A549 (cell line): Measurements from ENCODE around the gene AFG3L2. TPM values are rescaled to one million over a fixed set of nuclear protein-coding genes. Genes with fewer than 3 reads are reported as not detected.

ENCODE experiments used
- ATAC-seq, 2 experiments: fragments of 200-7000 bp in 1 of 2; fragments of >200 bp in 1 of 2; cut with Nextera tagmentation in 1 of 2; cut with Tn5 transposase in 1 of 2; 3 replicates each; pipeline versions ENCODE4 v1.8.0 to v1.9.1; 2018 to 2020; ENCODE audit warnings: mild to moderate bottlenecking in 1 of 2, moderate library complexity in 1 of 2
- CTCF ChIA-PET: fragments of 300-600 bp; sonication (Branson Sonifier 250); formaldehyde crosslinking; extraction: SDS; loops from one replicate; lab custom pipeline; 2021; ENCODE audit warnings: antibody characterized with exemption, inconsistent platforms; lab: Yijun Ruan, JAX
- POLR2A ChIA-PET: fragments of 350-600 bp; formaldehyde crosslinking; extraction: SDS; loops from one replicate; lab custom pipeline; 2021; ENCODE audit warnings: antibody characterized with exemption, inconsistent platforms; lab: Yijun Ruan, JAX
- DNase-seq, 2 experiments: peaks; one replicate each; pipeline versions ENCODE4 v3.0.0 to v3.0.0-alpha.2; 2011 to 2016; ENCODE audit warnings: low read depth in 1 of 2, low spot score in 1 of 2
- FAIRE-seq: peaks from 2 replicates; lab custom pipeline; 2011; peaks lifted over from hg19 to GRCh38; lab: Jason Lieb, UNC
- H3K27ac ChIP-seq, 2 experiments: fragments of >200 bp; sonication (Bioruptor Twin); formaldehyde crosslinking; 3 replicates each; pipeline ENCODE4 v1.5.1; 2016 to 2017
- H3K4me1 ChIP-seq: fragments of >200 bp; sonication (Bioruptor Twin); formaldehyde crosslinking; 3 replicates; pipeline ENCODE4 v1.6.1; 2016
- H3K4me2 ChIP-seq: fragments of >200 bp; sonication (Bioruptor Twin); formaldehyde crosslinking; 3 replicates; pipeline ENCODE4 v1.6.1; 2016
- H3K4me3 ChIP-seq: fragments of >200 bp; sonication (Bioruptor Twin); formaldehyde crosslinking; 3 replicates; pipeline ENCODE4 v1.5.1; 2016
- H3K9me3 ChIP-seq: fragments of >200 bp; sonication (Bioruptor Twin); formaldehyde crosslinking; 3 replicates; pipeline ENCODE4 v1.6.1; 2016
- ATOH8 ChIP-seq: fragments of 250-450 bp; sonication (Bioruptor Pico); IDR thresholded peaks from 2 replicates; pipeline ENCODE4 v1.5.0; 2020; ENCODE audit warnings: low read depth, mild to moderate bottlenecking, moderate library complexity
- BHLHE40 ChIP-seq: IDR thresholded peaks from 2 replicates; pipeline ENCODE4 v1.6.1; 2012; ENCODE audit warnings: low read depth, low read length, inconsistent platforms
- CBX8 ChIP-seq: fragments of 200-600 bp; sonication (generic); IDR thresholded peaks from 2 replicates; pipeline ENCODE4 v1.6.1; 2016
- CHD2 ChIP-seq: fragments of 150-350 bp; IDR thresholded peaks from 2 replicates; pipeline ENCODE4 v1.6.1; 2014; ENCODE audit warnings: low read length; ENCODE audit not compliant: partially characterized antibody
- CHD4 ChIP-seq: fragments of 200-600 bp; sonication (generic); IDR thresholded peaks from 2 replicates; pipeline ENCODE4 v1.6.1; 2016; ENCODE audit warnings: antibody characterized with exemption, mild to moderate bottlenecking, borderline replicate concordance
- EHMT2 ChIP-seq: fragments of 200-600 bp; sonication (generic); IDR thresholded peaks from 2 replicates; pipeline ENCODE4 v1.6.1; 2016; ENCODE audit warnings: antibody characterized with exemption, low read depth, mild to moderate bottlenecking, moderate library complexity
- ELK1 ChIP-seq: fragments of 150-350 bp; IDR thresholded peaks from 2 replicates; pipeline ENCODE4 v1.6.1; 2014; ENCODE audit warnings: low read depth, mild to moderate bottlenecking, low read length
- GATA3 ChIP-seq: IDR thresholded peaks from 2 replicates; pipeline ENCODE4 v1.6.1; 2012; ENCODE audit warnings: borderline replicate concordance
- HEYL ChIP-seq: fragments of 250-450 bp; sonication (Bioruptor Pico); IDR thresholded peaks from 2 replicates; pipeline ENCODE4 v1.8.0; 2021; ENCODE audit warnings: mild to moderate bottlenecking, moderate library complexity
- HOXB13 ChIP-seq: fragments of 250-450 bp; sonication (Bioruptor Pico); IDR thresholded peaks from 2 replicates; pipeline ENCODE4 v1.5.0; 2020; ENCODE audit warnings: low read depth, mild to moderate bottlenecking, moderate library complexity
- KDM1A ChIP-seq: fragments of 200-600 bp; sonication (generic); IDR thresholded peaks from 2 replicates; pipeline ENCODE4 v1.6.1; 2016; ENCODE audit warnings: low read depth, mild to moderate bottlenecking
- NPAS2 ChIP-seq: fragments of 250-450 bp; sonication (Bioruptor Pico); IDR thresholded peaks from 2 replicates; pipeline ENCODE4 v1.8.0; 2022; ENCODE audit warnings: mild to moderate bottlenecking, moderate library complexity, borderline replicate concordance
- PHF8 ChIP-seq: fragments of 200-600 bp; sonication (generic); IDR thresholded peaks from 2 replicates; pipeline ENCODE4 v1.6.1; 2016; ENCODE audit warnings: low read depth, mild to moderate bottlenecking, antibody characterized with exemption, moderate library complexity, borderline replicate concordance
- POLR2A ChIP-seq: IDR thresholded peaks from 2 replicates; pipeline ENCODE4 v1.6.1; 2012; ENCODE audit warnings: mild to moderate bottlenecking, low read length
- RARB ChIP-seq: fragments of 250-450 bp; sonication (Bioruptor Pico); IDR thresholded peaks from 2 replicates; pipeline ENCODE4 v1.8.0; 2021; ENCODE audit warnings: mild to moderate bottlenecking, moderate library complexity
- RCOR1 ChIP-seq: fragments of 150-350 bp; IDR thresholded peaks from 2 replicates; pipeline ENCODE4 v1.6.1; 2014; ENCODE audit warnings: antibody characterized with exemption, low read length, low read depth
- ZSCAN20 ChIP-seq: fragments of 250-450 bp; sonication (Bioruptor Pico); IDR thresholded peaks from 2 replicates; pipeline ENCODE4 v1.8.0; 2022; ENCODE audit warnings: mild to moderate bottlenecking, moderate library complexity
- WGBS: methylation state at CpG from one replicate; pipeline ENCODE4 v1.1.6; 2017; ENCODE audit errors: missing lambda C conversion rate; 5-methylcytosine and 5-hydroxymethylcytosine counted together
- polyA plus RNA-seq, 4 experiments: library from polyadenylated mRNA; depleted of rRNA in 3 of 4; stranded (reverse); fragments of >200 nt; fragmentation: RNase III in 1 of 4; extraction: RNeasy Plus Mini Kit Qiagen cat#74134 plus additional on column Dnase treatment in 1 of 4; gene quantifications; 2 replicates in 3 of 4; 3 replicates in 1 of 4; pipeline ENCODE4 v1.2.3, GENCODE V29; 2011 to 2017
- TF ChIP-seq, protein P1 (sequence below): fragments of 250-450 bp; sonication (Bioruptor Pico); IDR thresholded peaks from 2 replicates; pipeline ENCODE4 v1.5.0; 2021; ENCODE audit warnings: mild to moderate bottlenecking, moderate library complexity, borderline replicate concordance
- TF ChIP-seq, protein P2 (sequence below): fragments of 450-650 bp; IDR thresholded peaks from 2 replicates; pipeline ENCODE4 v1.6.1; 2014; ENCODE audit warnings: antibody characterized with exemption
- TF ChIP-seq, protein P3 (sequence below): fragments of >200 bp; sonication (Bioruptor Twin); formaldehyde crosslinking; IDR thresholded peaks from 2 replicates; pipeline ENCODE4 v1.6.1; 2016

AFG3L2 gene
- polyA plus RNA-seq, 2 of the 4 experiments (the other 2 are of a cell fraction), result 33.7 to 56.4 TPM

GRCh38 chr18:12340945-12341660 lies 35.9 kb downstream of the AFG3L2 start:
- ATAC-seq, result no peak
- POLR2A ChIA-PET, result interaction anchor here (0.7 kb wide), 1 partner anchor 53 kb away, joined by 3 read pairs; no protein-coding TSS in a partner anchor
- no peak for TF ChIP-seq KDM1A
- TF ChIP-seq, protein P1, sequence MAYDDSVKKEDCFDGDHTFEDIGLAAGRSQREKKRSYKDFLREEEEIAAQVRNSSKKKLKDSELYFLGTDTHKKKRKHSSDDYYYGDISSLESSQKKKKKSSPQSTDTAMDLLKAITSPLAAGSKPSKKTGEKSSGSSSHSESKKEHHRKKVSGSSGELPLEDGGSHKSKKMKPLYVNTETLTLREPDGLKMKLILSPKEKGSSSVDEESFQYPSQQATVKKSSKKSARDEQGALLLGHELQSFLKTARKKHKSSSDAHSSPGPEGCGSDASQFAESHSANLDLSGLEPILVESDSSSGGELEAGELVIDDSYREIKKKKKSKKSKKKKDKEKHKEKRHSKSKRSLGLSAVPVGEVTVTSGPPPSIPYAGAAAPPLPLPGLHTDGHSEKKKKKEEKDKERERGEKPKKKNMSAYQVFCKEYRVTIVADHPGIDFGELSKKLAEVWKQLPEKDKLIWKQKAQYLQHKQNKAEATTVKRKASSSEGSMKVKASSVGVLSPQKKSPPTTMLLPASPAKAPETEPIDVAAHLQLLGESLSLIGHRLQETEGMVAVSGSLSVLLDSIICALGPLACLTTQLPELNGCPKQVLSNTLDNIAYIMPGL (CRISPR knock-in tag), result no peak
- TF ChIP-seq RCOR1, result no peak
- TF ChIP-seq BHLHE40, result no peak
- no peak for TF ChIP-seq RARB (CRISPR knock-in tag)
- no peak for TF ChIP-seq HEYL (CRISPR knock-in tag)
- TF ChIP-seq ATOH8 (CRISPR knock-in tag), result no peak
- no peak for TF ChIP-seq POLR2A
- no peak for TF ChIP-seq ZSCAN20 (CRISPR knock-in tag)
- TF ChIP-seq, protein P2, sequence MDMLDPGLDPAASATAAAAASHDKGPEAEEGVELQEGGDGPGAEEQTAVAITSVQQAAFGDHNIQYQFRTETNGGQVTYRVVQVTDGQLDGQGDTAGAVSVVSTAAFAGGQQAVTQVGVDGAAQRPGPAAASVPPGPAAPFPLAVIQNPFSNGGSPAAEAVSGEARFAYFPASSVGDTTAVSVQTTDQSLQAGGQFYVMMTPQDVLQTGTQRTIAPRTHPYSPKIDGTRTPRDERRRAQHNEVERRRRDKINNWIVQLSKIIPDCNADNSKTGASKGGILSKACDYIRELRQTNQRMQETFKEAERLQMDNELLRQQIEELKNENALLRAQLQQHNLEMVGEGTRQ, result no peak
- no peak for TF ChIP-seq CHD2
- no peak for TF ChIP-seq GATA3
- no peak for TF ChIP-seq NPAS2
- TF ChIP-seq, protein P3, sequence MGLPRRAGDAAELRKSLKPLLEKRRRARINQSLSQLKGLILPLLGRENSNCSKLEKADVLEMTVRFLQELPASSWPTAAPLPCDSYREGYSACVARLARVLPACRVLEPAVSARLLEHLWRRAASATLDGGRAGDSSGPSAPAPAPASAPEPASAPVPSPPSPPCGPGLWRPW, result no peak
- TF ChIP-seq EHMT2, result no peak
- TF ChIP-seq HOXB13 (CRISPR knock-in tag), result no peak
- TF ChIP-seq ELK1, result no peak
- TF ChIP-seq CHD4, result no peak
- no peak for TF ChIP-seq PHF8
- Histone ChIP-seq H3K9me3 (no peaks in the 10 kb centered on the region), H3K4me1 (peaks cover 14% of the 10 kb centered on the region), H3K4me2 (no peak overlapping the region), H3K27ac (no peak overlapping the region), H3K4me3 (no peak overlapping the region)
- no peak for DNase-seq
- 93% methylated on average over 5 of the region's 5 CpGs for WGBS
- FAIRE-seq, result no peak
- CTCF ChIA-PET, result no interaction called here

DNA sequence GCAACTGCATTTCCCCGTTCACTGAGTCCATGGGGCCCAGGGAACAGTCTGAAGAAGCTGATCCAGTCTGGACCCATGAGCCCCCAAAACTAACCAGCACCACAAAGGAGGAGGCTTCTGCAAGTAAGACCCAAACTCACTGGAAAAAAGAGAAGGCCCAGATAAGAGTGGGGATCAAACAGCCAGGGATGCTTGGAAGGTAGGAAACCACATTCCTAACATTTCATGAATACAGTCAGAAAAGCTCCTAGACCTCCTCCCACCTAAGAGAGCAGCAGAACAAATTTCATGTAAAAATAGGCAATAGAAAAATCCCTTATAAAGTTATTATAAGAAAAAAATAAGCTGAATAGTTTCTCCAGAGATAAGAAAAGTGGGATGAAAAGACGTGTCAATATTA lies 38.6 kb downstream of the AFG3L2 start:
- Histone ChIP-seq H3K4me2 (no peak overlapping the region), H3K4me3 (no peak overlapping the region), H3K9me3 (no peaks in the 10 kb centered on the region), H3K4me1 (peaks cover 14% of the 10 kb centered on the region), H3K27ac (no peak overlapping the region)
- POLR2A ChIA-PET, result no interaction called here
- TF ChIP-seq CBX8, result no peak
- no peak for TF ChIP-seq ELK1
- TF ChIP-seq RARB (CRISPR knock-in tag), result no peak
- no peak for TF ChIP-seq BHLHE40
- TF ChIP-seq EHMT2, result no peak
- DNase-seq (no peak), FAIRE-seq (no peak), ATAC-seq (no peak)
- 86% methylated on average over 2 of the region's 2 CpGs for WGBS
- CTCF ChIA-PET, result interaction anchor here (4.0 kb wide), 1 partner anchor 10 kb away, joined by 23 read pairs; no protein-coding TSS in a partner anchor
